Thyroid gland (tissue), 4 donors: ENCODE data around the gene TSSK3.

Experiments used
- POLR2A ChIP-seq, 2 donors: fragments of 450-650 bp; IDR thresholded peaks; one replicate each; pipeline ENCODE4 v1.6.1; 2017; ENCODE audit warnings: antibody characterized with exemption in 2 of 2, mild to moderate bottlenecking in 2 of 2, moderate library complexity in 1 of 2
- TF ChIP-seq, protein P1 (sequence below), 6 experiments: fragments of 200-600 bp in 3 of 6; fragments of 450-650 bp in 3 of 6; sonication (generic) in 3 of 6; IDR thresholded peaks; one replicate each; pipeline ENCODE4 v1.5.1; 2016 to 2019; ENCODE audit warnings: antibody characterized with exemption in 6 of 6, mild to moderate bottlenecking in 2 of 6, inconsistent platforms in 1 of 6, moderate library complexity in 1 of 6

DNA sequence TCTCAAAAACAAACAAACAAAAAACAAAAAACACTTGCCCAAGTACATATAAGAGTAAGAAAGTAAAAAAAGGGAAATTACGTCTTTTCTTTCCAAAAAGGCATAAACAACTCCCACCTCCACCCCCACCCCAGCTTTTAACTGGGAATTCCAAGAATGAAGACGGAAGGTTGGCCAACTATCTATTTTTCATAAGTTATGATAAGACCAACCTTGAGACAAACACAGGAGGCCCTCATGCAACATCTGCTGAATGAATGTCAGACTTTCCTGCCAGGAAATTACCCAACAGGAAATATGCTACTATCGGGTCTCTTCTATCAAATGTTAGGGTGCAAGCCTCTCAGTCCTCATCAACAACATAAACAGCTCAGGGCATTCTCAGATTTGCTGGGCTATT is 30.0 kb downstream of the TSSK3 start:
- TF ChIP-seq, protein P1, sequence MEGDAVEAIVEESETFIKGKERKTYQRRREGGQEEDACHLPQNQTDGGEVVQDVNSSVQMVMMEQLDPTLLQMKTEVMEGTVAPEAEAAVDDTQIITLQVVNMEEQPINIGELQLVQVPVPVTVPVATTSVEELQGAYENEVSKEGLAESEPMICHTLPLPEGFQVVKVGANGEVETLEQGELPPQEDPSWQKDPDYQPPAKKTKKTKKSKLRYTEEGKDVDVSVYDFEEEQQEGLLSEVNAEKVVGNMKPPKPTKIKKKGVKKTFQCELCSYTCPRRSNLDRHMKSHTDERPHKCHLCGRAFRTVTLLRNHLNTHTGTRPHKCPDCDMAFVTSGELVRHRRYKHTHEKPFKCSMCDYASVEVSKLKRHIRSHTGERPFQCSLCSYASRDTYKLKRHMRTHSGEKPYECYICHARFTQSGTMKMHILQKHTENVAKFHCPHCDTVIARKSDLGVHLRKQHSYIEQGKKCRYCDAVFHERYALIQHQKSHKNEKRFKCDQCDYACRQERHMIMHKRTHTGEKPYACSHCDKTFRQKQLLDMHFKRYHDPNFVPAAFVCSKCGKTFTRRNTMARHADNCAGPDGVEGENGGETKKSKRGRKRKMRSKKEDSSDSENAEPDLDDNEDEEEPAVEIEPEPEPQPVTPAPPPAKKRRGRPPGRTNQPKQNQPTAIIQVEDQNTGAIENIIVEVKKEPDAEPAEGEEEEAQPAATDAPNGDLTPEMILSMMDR (IDR thresholded peaks at IDR 0.05), result no peak
- TF ChIP-seq POLR2A (IDR thresholded peaks at IDR 0.05), result no peak
